Natural killer cell (primary cell): ENCODE results near the gene CHST6. TPM values are rescaled to one million over a fixed set of nuclear protein-coding genes. Genes with fewer than 3 reads are reported as not detected.

Source experiments
- ATAC-seq, 3 donors: fragments of 150-1000 bp in 2 of 3; fragments of 200-7000 bp in 1 of 3; cut with Tn5 transposase; 1 replicate in 1 of 3; 2 replicates in 2 of 3; pipeline ENCODE4 v1.10.0; 2021; ENCODE audit warnings: mild to moderate bottlenecking in 2 of 3, moderate library complexity in 2 of 3
- DNase-seq, 2 donors: peaks; one replicate each; pipeline versions ENCODE4 v3.0.0 to v3.0.0-alpha.2; 2013 to 2021; ENCODE audit warnings: mixed read lengths in 1 of 2
- H3K27ac ChIP-seq: one replicate; pipeline ENCODE4 v1.5.1; 2013; ENCODE audit warnings: mild to moderate bottlenecking, low read length
- H3K27me3 ChIP-seq: one replicate; pipeline ENCODE4 v1.6.1; 2013; ENCODE audit warnings: low read length; ENCODE audit not compliant: control insufficient read depth, insufficient read depth
- H3K36me3 ChIP-seq: one replicate; pipeline ENCODE4 v1.6.1; 2013; ENCODE audit warnings: low read length; ENCODE audit not compliant: control insufficient read depth, insufficient read depth
- H3K4me1 ChIP-seq: one replicate; pipeline ENCODE4 v1.6.1; 2013; ENCODE audit warnings: low read length; ENCODE audit not compliant: control insufficient read depth, insufficient read depth
- H3K4me3 ChIP-seq: one replicate; pipeline ENCODE4 v1.5.1; 2013; ENCODE audit warnings: low read length
- H3K9me3 ChIP-seq: one replicate; pipeline ENCODE4 v1.6.1; 2013; ENCODE audit warnings: low read length; ENCODE audit not compliant: control insufficient read depth, insufficient read depth
- H3K27ac Mint-ChIP-seq, 2 donors: one replicate each; pipeline ENCODE4 v1.8.0; 2022; ENCODE audit warnings: mild to moderate bottlenecking in 2 of 2, mixed read lengths in 2 of 2, moderate library complexity in 1 of 2
- H3K27me3 Mint-ChIP-seq, 2 donors: one replicate each; pipeline ENCODE4 v1.8.0; 2022; ENCODE audit warnings: low read depth in 2 of 2, mixed read lengths in 2 of 2
- H3K36me3 Mint-ChIP-seq: one replicate; pipeline ENCODE4 v1.8.0; 2022; ENCODE audit warnings: mixed read lengths
- H3K4me1 Mint-ChIP-seq, 2 donors: one replicate each; pipeline ENCODE4 v1.8.0; 2022; ENCODE audit warnings: mixed read lengths in 2 of 2
- H3K4me3 Mint-ChIP-seq: one replicate; pipeline ENCODE4 v1.8.0; 2022; ENCODE audit warnings: mild to moderate bottlenecking, moderate library complexity, mixed read lengths
- H3K9me3 Mint-ChIP-seq, 2 donors: one replicate each; pipeline ENCODE4 v1.8.0; 2022; ENCODE audit warnings: mixed read lengths in 2 of 2
- CTCF ChIP-seq: fragments of 200-600 bp; IDR thresholded peaks from one replicate; pipeline ENCODE4 v1.8.0; 2022; ENCODE audit warnings: antibody characterized with exemption
- WGBS: methylation state at CpG from one replicate; pipeline ENCODE4 v1.1.7; 2013; ENCODE audit warnings: missing lambda C conversion rate; ENCODE audit not compliant: insufficient coverage; 5-methylcytosine and 5-hydroxymethylcytosine counted together
- intact Hi-C: fragments of 100-400 bp; cut with micrococcal nuclease; formaldehyde crosslinking; loops from one replicate; pipeline ENCODE4 v1.14.2; 2022
- total RNA-seq, 4 donors: library from RNA; stranded (reverse); fragments of 120-200 nt in 1 of 4; gene quantifications; one replicate each; pipeline versions ENCODE4 v1.2.3 to v1.2.4, GENCODE V29; 2013 to 2022

The CHST6 gene
- total RNA-seq, 3 donors from 2014 or later (not counting 1 experiment from before 2014, with no cell fraction given), result not detected

- no peak for TF ChIP-seq CTCF
- H3K4me3 ChIP-seq, result no peak overlapping the region
- DNase-seq (no peak), ATAC-seq (no peak)
- Mint-ChIP-seq H3K4me3 (no peak overlapping the region), H3K27ac (no peak overlapping the region), H3K9me3 (no peaks in the 10 kb centered on the region), H3K27me3 (peaks cover 8 to 11% of the 10 kb centered on the region in 2 donors), H3K36me3 (no peaks in the 10 kb centered on the region), H3K4me1 (peaks cover 0 to 5% of the 10 kb centered on the region in 2 donors)
- no peak overlapping the region for H3K27ac ChIP-seq
- no peaks in the 10 kb centered on the region for H3K9me3 ChIP-seq
- H3K27me3 ChIP-seq, result no peaks in the 10 kb centered on the region
- intact Hi-C loops, result no loop called here
- H3K36me3 ChIP-seq, result no peaks in the 10 kb centered on the region
- no peaks in the 10 kb centered on the region for H3K4me1 ChIP-seq
- WGBS, result 84% methylated on average over 2 of the region's 2 CpGs
Measured at GRCh38 chr16:75475420-75475847, 19.8 kb downstream of the CHST6 start.

- H3K4me3 Mint-ChIP-seq, result no peak overlapping the region
- ATAC-seq (no peak), DNase-seq (no peak)
- Histone ChIP-seq H3K27ac (no peak overlapping the region), H3K36me3 (no peaks in the 10 kb centered on the region), H3K9me3 (no peaks in the 10 kb centered on the region), H3K4me3 (no peak overlapping the region), H3K4me1 (no peaks in the 10 kb centered on the region), H3K27me3 (no peaks in the 10 kb centered on the region)
- no peak for TF ChIP-seq CTCF
- no peaks in the 10 kb centered on the region for H3K9me3 Mint-ChIP-seq
- 94% methylated on average over 17 of the region's 17 CpGs for WGBS
- peaks cover 0 to 5% of the 10 kb centered on the region in 2 donors for H3K4me1 Mint-ChIP-seq
- no peak overlapping the region for H3K27ac Mint-ChIP-seq
- H3K27me3 Mint-ChIP-seq, result peaks cover 8% of the 10 kb centered on the region in 2 donors
- no peaks in the 10 kb centered on the region for H3K36me3 Mint-ChIP-seq
- intact Hi-C loops, result no loop called here
Measured at GRCh38 chr16:75472908-75473877, 22.0 kb downstream of the CHST6 start.

GRCh38 chr16:75471723-75472633 lies 23.3 kb downstream of the CHST6 start:
- Histone ChIP-seq H3K4me3 (no peak overlapping the region), H3K9me3 (no peaks in the 10 kb centered on the region), H3K27ac (no peak overlapping the region), H3K4me1 (no peaks in the 10 kb centered on the region), H3K27me3 (no peaks in the 10 kb centered on the region), H3K36me3 (no peaks in the 10 kb centered on the region)
- peak; percentile 51 for TF ChIP-seq CTCF
- DNase-seq (peak in 1 of 2 donors; percentile 73), ATAC-seq (peak; percentile 75 to 85 (median 79))
- Mint-ChIP-seq H3K36me3 (no peaks in the 10 kb centered on the region), H3K27me3 (no peaks in the 10 kb centered on the region), H3K9me3 (no peaks in the 10 kb centered on the region), H3K27ac (peak overlapping the region in 1 of 2 donors; percentile 5), H3K4me3 (no peak overlapping the region), H3K4me1 (peaks cover 0 to 5% of the 10 kb centered on the region in 2 donors)
- WGBS, result 20% methylated on average over 8 of the region's 10 CpGs
- intact Hi-C loops, result loop anchor here (1.0 kb wide), 1 partner anchor 292 kb away; no protein-coding TSS in a partner anchor
